Natural killer cell (primary cell): ENCODE measurements around the gene IGFL3. TPM values are rescaled to one million over a fixed set of nuclear protein-coding genes. Genes with fewer than 3 reads are reported as not detected.
A peak's percentile ranks its signal among the peaks of the same experiment; 100 is the strongest.

Experiments used
- ATAC-seq, 3 donors: fragments of 150-1000 bp in 2 of 3; fragments of 200-7000 bp in 1 of 3; cut with Tn5 transposase; 1 replicate in 1 of 3; 2 replicates in 2 of 3; pipeline ENCODE4 v1.10.0; 2021; ENCODE audit warnings: mild to moderate bottlenecking in 2 of 3, moderate library complexity in 2 of 3
- DNase-seq, 2 donors: peaks; one replicate each; pipeline versions ENCODE4 v3.0.0 to v3.0.0-alpha.2; 2013 to 2021; ENCODE audit warnings: mixed read lengths in 1 of 2
- H3K27ac ChIP-seq: one replicate; pipeline ENCODE4 v1.5.1; 2013; ENCODE audit warnings: mild to moderate bottlenecking, low read length
- H3K27me3 ChIP-seq: one replicate; pipeline ENCODE4 v1.6.1; 2013; ENCODE audit warnings: low read length; ENCODE audit not compliant: control insufficient read depth, insufficient read depth
- H3K36me3 ChIP-seq: one replicate; pipeline ENCODE4 v1.6.1; 2013; ENCODE audit warnings: low read length; ENCODE audit not compliant: control insufficient read depth, insufficient read depth
- H3K4me1 ChIP-seq: one replicate; pipeline ENCODE4 v1.6.1; 2013; ENCODE audit warnings: low read length; ENCODE audit not compliant: control insufficient read depth, insufficient read depth
- H3K4me3 ChIP-seq: one replicate; pipeline ENCODE4 v1.5.1; 2013; ENCODE audit warnings: low read length
- H3K9me3 ChIP-seq: one replicate; pipeline ENCODE4 v1.6.1; 2013; ENCODE audit warnings: low read length; ENCODE audit not compliant: control insufficient read depth, insufficient read depth
- H3K27ac Mint-ChIP-seq, 2 donors: one replicate each; pipeline ENCODE4 v1.8.0; 2022; ENCODE audit warnings: mild to moderate bottlenecking in 2 of 2, mixed read lengths in 2 of 2, moderate library complexity in 1 of 2
- H3K27me3 Mint-ChIP-seq, 2 donors: one replicate each; pipeline ENCODE4 v1.8.0; 2022; ENCODE audit warnings: low read depth in 2 of 2, mixed read lengths in 2 of 2
- H3K36me3 Mint-ChIP-seq: one replicate; pipeline ENCODE4 v1.8.0; 2022; ENCODE audit warnings: mixed read lengths
- H3K4me1 Mint-ChIP-seq, 2 donors: one replicate each; pipeline ENCODE4 v1.8.0; 2022; ENCODE audit warnings: mixed read lengths in 2 of 2
- H3K4me3 Mint-ChIP-seq: one replicate; pipeline ENCODE4 v1.8.0; 2022; ENCODE audit warnings: mild to moderate bottlenecking, moderate library complexity, mixed read lengths
- H3K9me3 Mint-ChIP-seq, 2 donors: one replicate each; pipeline ENCODE4 v1.8.0; 2022; ENCODE audit warnings: mixed read lengths in 2 of 2
- WGBS: methylation state at CpG from one replicate; pipeline ENCODE4 v1.1.7; 2013; ENCODE audit warnings: missing lambda C conversion rate; ENCODE audit not compliant: insufficient coverage; 5-methylcytosine and 5-hydroxymethylcytosine counted together
- intact Hi-C: fragments of 100-400 bp; cut with micrococcal nuclease; formaldehyde crosslinking; loops from one replicate; pipeline ENCODE4 v1.14.2; 2022
- total RNA-seq, 4 donors: library from RNA; stranded (reverse); fragments of 120-200 nt in 1 of 4; gene quantifications; one replicate each; pipeline versions ENCODE4 v1.2.3 to v1.2.4, GENCODE V29; 2013 to 2022
- TF ChIP-seq, protein P1 (sequence below): fragments of 200-600 bp; IDR thresholded peaks from one replicate; pipeline ENCODE4 v1.8.0; 2022; ENCODE audit warnings: antibody characterized with exemption

Gene IGFL3
- total RNA-seq, 3 donors from 2014 or later (not counting 1 experiment from before 2014, with no cell fraction given), result not detected

DNA sequence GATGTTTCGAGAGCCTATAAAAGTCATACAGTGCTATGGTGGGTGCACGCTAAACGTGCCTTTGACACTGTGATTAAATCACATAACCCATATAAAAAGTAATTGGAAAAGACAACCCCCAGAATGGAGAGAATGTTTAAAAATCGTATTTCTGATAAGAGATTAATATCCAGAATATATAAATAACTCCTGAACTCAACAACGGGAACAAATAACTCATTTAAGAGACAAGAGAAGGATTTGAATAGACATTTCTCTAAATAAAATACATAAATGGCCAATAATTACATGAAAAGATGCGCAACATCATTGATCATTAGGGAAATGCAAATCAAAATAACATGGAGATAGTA lies 46.7 kb downstream of the IGFL3 start:
- Mint-ChIP-seq H3K9me3 (no peaks in the 10 kb centered on the region), H3K4me3 (no peak overlapping the region), H3K4me1 (peaks cover 0 to 6% of the 10 kb centered on the region in 2 donors), H3K36me3 (peaks cover 5% of the 10 kb centered on the region), H3K27ac (no peak overlapping the region), H3K27me3 (peaks cover 50 to 82% of the 10 kb centered on the region in 2 donors)
- peaks cover 5% of the 10 kb centered on the region for H3K9me3 ChIP-seq
- ATAC-seq, result no peak
- no peaks in the 10 kb centered on the region for H3K36me3 ChIP-seq
- H3K27ac ChIP-seq, result no peak overlapping the region
- DNase-seq, result no peak
- no peaks in the 10 kb centered on the region for H3K4me1 ChIP-seq
- H3K4me3 ChIP-seq, result no peak overlapping the region
- intact Hi-C loops, result no loop called here
- peaks cover 56% of the 10 kb centered on the region for H3K27me3 ChIP-seq
- 50% methylated on average over 3 of the region's 6 CpGs for WGBS
- TF ChIP-seq, protein P1, sequence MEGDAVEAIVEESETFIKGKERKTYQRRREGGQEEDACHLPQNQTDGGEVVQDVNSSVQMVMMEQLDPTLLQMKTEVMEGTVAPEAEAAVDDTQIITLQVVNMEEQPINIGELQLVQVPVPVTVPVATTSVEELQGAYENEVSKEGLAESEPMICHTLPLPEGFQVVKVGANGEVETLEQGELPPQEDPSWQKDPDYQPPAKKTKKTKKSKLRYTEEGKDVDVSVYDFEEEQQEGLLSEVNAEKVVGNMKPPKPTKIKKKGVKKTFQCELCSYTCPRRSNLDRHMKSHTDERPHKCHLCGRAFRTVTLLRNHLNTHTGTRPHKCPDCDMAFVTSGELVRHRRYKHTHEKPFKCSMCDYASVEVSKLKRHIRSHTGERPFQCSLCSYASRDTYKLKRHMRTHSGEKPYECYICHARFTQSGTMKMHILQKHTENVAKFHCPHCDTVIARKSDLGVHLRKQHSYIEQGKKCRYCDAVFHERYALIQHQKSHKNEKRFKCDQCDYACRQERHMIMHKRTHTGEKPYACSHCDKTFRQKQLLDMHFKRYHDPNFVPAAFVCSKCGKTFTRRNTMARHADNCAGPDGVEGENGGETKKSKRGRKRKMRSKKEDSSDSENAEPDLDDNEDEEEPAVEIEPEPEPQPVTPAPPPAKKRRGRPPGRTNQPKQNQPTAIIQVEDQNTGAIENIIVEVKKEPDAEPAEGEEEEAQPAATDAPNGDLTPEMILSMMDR, result no peak

DNA sequence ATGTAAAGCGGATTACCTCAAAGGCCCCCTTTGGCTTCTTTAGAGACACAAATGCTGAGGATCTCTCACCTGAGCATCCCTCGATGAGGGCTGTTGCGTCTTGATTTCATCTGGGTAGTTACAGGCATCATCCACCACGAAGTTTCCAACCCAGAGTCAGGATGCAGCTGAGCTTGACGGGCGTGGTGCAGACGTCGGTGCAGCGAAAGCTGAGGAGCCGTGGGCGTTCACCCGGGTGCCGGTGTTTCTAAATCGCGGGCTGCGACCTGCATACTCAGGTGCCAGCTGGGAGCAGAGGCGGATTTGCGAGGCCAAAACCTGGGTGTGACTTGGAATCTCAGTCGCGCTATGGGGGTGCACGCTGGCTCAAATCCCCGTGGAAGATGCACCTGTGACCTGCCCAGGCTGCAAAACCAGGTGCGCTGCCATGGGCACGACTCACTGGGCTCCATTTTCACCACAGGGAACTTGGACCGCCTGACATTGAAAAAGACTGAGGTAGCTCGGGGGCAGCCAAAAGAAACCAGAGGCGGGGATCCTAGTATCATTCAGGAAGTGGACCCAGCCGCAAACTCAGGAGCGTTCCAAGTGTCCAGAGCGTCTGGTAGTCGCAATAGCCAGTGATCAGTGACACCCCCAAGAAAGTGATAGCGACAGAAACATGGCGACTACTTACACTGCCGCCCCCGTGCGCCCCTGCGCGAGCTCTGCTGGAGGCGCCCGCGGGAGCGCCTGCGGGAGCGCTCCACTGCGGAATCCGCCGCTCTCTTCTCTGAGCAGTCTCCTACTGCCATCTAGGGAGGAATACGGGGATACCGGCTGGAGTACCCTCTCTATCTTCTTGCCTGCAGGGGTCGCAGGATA lies 47.3 kb downstream of the IGFL3 start:
- Mint-ChIP-seq H3K36me3 (peaks cover 5% of the 10 kb centered on the region), H3K9me3 (no peaks in the 10 kb centered on the region), H3K27me3 (peaks cover 51 to 82% of the 10 kb centered on the region in 2 donors), H3K27ac (no peak overlapping the region), H3K4me3 (no peak overlapping the region), H3K4me1 (peaks cover 0 to 6% of the 10 kb centered on the region in 2 donors)
- Histone ChIP-seq H3K4me1 (no peaks in the 10 kb centered on the region), H3K9me3 (peaks cover 5% of the 10 kb centered on the region), H3K27me3 (peaks cover 54% of the 10 kb centered on the region), H3K36me3 (no peaks in the 10 kb centered on the region), H3K27ac (no peak overlapping the region), H3K4me3 (no peak overlapping the region)
- 5% methylated on average over 50 of the region's 50 CpGs for WGBS
- ATAC-seq (peak in 2 of 3 donors; percentile 22 to 34), DNase-seq (peak in 1 of 2 donors; percentile 40)
- TF ChIP-seq, protein P1, result no peak
- intact Hi-C loops, result no loop called here

DNA sequence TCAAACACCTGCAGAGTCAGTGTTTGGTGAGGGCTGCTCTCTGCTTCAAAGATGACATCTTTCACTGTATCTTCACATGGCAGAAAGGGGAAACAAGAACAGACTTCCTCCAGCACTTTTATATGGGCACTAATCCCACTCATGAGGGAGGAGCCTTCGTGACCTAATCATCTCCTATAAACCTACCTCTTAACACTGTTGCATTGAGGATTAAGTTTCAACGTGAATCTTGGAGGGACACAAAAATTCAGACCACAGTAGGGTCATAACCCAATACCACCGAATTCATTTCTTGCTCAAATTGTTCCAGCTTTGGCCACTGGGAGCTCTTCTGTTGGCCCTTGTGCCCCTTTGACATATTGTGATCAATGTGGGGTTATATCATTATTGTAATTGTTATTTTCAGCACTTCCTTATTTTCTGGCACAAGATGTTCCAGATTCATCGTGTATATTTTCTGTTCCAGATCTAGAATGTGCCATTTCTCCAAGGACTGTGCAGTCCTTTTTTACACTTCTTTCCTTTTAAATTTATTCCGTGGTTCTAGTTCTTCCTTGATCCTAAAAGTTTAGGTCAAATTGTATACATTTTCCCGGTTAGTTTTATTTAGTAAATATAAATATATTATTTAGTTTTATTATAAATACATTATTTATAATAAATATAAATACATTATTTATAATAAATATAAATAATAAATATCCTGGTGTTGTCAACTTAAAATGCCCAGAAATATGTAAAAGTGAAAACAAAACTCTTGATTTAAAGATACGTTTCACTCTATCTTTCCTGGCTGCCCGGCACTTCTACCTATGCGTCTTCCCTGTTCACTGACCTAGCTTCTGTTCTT lies 48.2 kb downstream of the IGFL3 start:
- TF ChIP-seq, protein P1, result no peak
- WGBS, result 42% methylated on average over 7 of the region's 9 CpGs
- Mint-ChIP-seq H3K27ac (no peak overlapping the region), H3K36me3 (peaks cover 5% of the 10 kb centered on the region), H3K9me3 (no peaks in the 10 kb centered on the region), H3K4me3 (no peak overlapping the region), H3K27me3 (peaks cover 48 to 82% of the 10 kb centered on the region in 2 donors), H3K4me1 (peaks cover 0 to 6% of the 10 kb centered on the region in 2 donors)
- Histone ChIP-seq H3K4me3 (no peak overlapping the region), H3K4me1 (no peaks in the 10 kb centered on the region), H3K36me3 (no peaks in the 10 kb centered on the region), H3K27ac (no peak overlapping the region), H3K27me3 (peaks cover 47% of the 10 kb centered on the region), H3K9me3 (peaks cover 5% of the 10 kb centered on the region)
- intact Hi-C loops, result no loop called here
- DNase-seq (no peak), ATAC-seq (no peak)
